Transverse colon (tissue), 4 donors: ENCODE results near the gene ADAM11. TPM values are rescaled to one million over a fixed set of nuclear protein-coding genes. Genes with fewer than 3 reads are reported as not detected.
A peak's percentile ranks its signal among the peaks of the same experiment; 100 is the strongest.
"Not testable (repeated sequence)": the region's sequence is repeated elsewhere in the genome, so short reads cannot be mapped to it uniquely, and the experiment has no call there.

ENCODE experiments used
- DNase-seq: peaks from one replicate; pipeline ENCODE4 v3.0.0-alpha.2; 2019
- H3K27ac ChIP-seq, 4 donors: fragments of 200-600 bp; sonication (generic); 2 replicates each; pipeline ENCODE4 v1.5.1; 2016 to 2018; ENCODE audit warnings: inconsistent platforms in 4 of 4
- H3K27me3 ChIP-seq: fragments of 200-600 bp; sonication (generic); 2 replicates; pipeline ENCODE4 v1.5.1; 2017; ENCODE audit warnings: inconsistent platforms
- H3K36me3 ChIP-seq, 4 donors: fragments of 200-600 bp; sonication (generic); 2 replicates each; pipeline ENCODE4 v1.5.1; 2017 to 2019; ENCODE audit warnings: inconsistent platforms in 4 of 4
- H3K4me1 ChIP-seq, 4 donors: fragments of 200-600 bp; sonication (generic); 2 replicates each; pipeline ENCODE4 v1.5.1; 2017 to 2020; ENCODE audit warnings: inconsistent platforms in 4 of 4
- H3K4me3 ChIP-seq, 4 donors: fragments of 200-600 bp; sonication (generic); 1 replicate in 1 of 4; 2 replicates in 3 of 4; pipeline versions ENCODE4 v1.5.1 to v1.6.1; 2017 to 2019; ENCODE audit warnings: inconsistent platforms in 4 of 4
- H3K9me3 ChIP-seq, 2 donors: fragments of 200-600 bp; sonication (generic); 2 replicates each; pipeline ENCODE4 v1.5.1; 2017 to 2019; ENCODE audit warnings: inconsistent platforms in 2 of 2
- CTCF ChIP-seq, 5 experiments: fragments of 200-600 bp in 3 of 5; fragments of 450-650 bp in 2 of 5; sonication (generic) in 3 of 5; IDR thresholded peaks; 1 replicate in 2 of 5; 2 replicates in 3 of 5; pipeline ENCODE4 v1.5.1; 2016 to 2017; ENCODE audit warnings: antibody characterized with exemption in 5 of 5, inconsistent platforms in 3 of 5, mild to moderate bottlenecking in 2 of 5, moderate library complexity in 1 of 5
- EP300 ChIP-seq: sonication (generic); formaldehyde crosslinking; IDR thresholded peaks from one replicate; pipeline ENCODE4 v1.6.1; 2017; ENCODE audit warnings: antibody characterized with exemption, low read depth
- POLR2A ChIP-seq: fragments of 450-650 bp; IDR thresholded peaks from one replicate; pipeline ENCODE4 v1.6.1; 2016; ENCODE audit warnings: antibody characterized with exemption, mild to moderate bottlenecking, moderate library complexity
- POLR2AphosphoS5 ChIP-seq, 3 donors: sonication (generic); formaldehyde crosslinking; IDR thresholded peaks; one replicate each; pipeline ENCODE4 v1.6.1; 2016; ENCODE audit warnings: antibody characterized with exemption in 3 of 3
- WGBS, 2 donors: methylation state at CpG; one replicate each; pipeline ENCODE4 v1.1.5; 2018; ENCODE audit warnings: low coverage in 1 of 2; 5-methylcytosine and 5-hydroxymethylcytosine counted together
- in situ Hi-C, 4 donors: fragments of 200-750 bp; cut with MboI; loops; one replicate each; pipeline versions ENCODE4 v1.15.0 to v1.15.1; 2017; ENCODE audit warnings: low sequenced_read_pairs in 3 of 4, low pct_ligation_motif_present in 1 of 4, low pct_unique_long_range_greater_than_20kb in 1 of 4
- intact Hi-C: fragments of 100-400 bp; cut with DNase I; formaldehyde crosslinking; loops from one replicate; pipeline ENCODE4 v1.15.1; 2023; ENCODE audit warnings: low total_unique reads
- total RNA-seq, 4 donors: library from RNA; depleted of rRNA; stranded (reverse); fragments of >200 nt; gene quantifications; one replicate each; pipeline ENCODE4 v1.1.0, GENCODE V29; 2016

ADAM11 gene
- total RNA-seq, 4 donors from 2014 or later: 0.37 to 2.0 (median 0.72) TPM

DNA sequence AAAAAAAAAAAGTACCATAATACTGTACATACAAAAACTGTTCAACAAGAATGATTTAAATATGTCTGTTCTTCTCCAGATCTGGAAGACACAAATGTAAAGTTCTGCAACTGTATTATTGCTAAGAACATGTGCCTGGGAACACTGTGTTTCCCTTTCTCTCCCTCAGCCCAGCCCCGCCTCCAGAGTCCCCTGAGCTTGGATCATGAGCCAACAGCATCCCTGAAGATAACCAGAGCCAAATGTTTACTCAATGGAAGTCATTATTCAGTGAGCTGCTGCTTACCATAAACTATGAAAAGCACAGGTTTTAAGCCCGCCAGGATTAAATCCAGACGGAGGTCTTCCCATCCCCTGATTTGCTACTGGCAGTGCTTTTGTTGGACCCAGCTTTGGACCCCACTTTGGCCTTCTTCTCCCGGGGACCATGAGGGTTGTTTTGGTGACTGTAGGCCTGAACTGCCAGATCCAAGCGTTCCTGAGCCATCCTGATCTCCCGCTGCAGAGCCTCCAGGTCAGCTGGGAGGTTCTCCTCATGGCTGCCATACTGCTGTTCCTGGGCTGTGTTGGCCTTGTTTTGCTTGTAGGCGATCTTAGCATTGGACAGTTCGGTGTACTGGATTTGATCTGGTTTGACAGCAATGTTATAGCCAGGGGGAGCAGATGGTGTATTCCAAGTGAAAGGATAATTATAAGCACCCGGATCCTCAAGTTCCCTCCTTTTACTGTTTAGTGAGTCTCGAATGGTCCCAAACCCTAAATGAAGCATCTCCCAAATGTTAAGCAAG, 45.7 kb downstream of the ADAM11 start:
- Histone ChIP-seq H3K27me3 (peaks cover 6% of the 10 kb centered on the region), H3K9me3 (no peaks in the 10 kb centered on the region), H3K4me1 (peaks cover 0 to 27% (median 2%) of the 10 kb centered on the region in 4 donors), H3K4me3 (no peak overlapping the region), H3K27ac (peak overlapping the region; percentile 67 to 85 (median 78)), H3K36me3 (no peaks in the 10 kb centered on the region)
- in situ Hi-C loops (no loop called here), intact Hi-C loops (no loop called here)
- WGBS, 2 donors: 77% methylated on average over 8 of the region's 10 CpGs; no CpG with 5 or more reads in 1 of the 2 donors
- peak; percentile 71 to 77 (median 74) for TF ChIP-seq POLR2AphosphoS5 (IDR thresholded peaks at IDR 0.05)
- no peak for TF ChIP-seq POLR2A
- peak; percentile 72 for TF ChIP-seq EP300
- no peak for TF ChIP-seq CTCF (IDR thresholded peaks at IDR 0.05)
- peak; percentile 45 for DNase-seq

DNA sequence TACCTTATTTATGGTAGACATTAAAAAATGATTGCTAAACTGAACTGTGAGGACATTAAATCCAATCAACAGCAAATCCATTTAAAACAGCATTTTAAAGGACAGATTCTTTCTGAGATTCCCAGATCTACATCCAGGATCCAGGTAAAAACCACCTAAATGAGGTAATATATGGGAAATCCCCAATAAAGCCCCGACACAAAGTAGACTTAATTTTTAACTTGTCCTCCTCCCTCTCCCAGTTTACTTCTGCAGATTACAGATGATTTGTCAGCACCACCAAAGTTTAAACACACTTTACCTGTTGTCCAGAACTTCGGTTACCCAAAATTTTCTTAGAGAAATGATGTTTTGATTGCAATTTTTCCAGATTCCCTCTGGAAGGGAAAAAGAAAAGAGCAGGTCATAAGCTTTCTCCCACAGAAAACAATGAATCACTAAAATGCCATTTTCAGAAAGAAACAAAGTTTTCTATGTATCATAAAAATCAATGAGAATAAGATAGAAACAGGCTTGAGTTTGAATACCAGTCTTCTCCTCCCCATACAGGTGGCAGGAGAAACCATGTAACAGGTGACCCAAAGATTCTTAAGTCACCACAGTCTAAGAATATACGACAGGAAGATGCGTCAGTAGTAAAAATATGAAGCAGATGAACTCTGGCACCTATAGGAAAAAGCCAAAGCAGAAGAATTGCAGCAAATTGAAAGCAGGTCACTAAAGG, 48.5 kb downstream of the ADAM11 start:
- Histone ChIP-seq H3K36me3 (no peaks in the 10 kb centered on the region), H3K9me3 (no peaks in the 10 kb centered on the region), H3K27me3 (peaks cover 6% of the 10 kb centered on the region), H3K4me3 (no peak overlapping the region), H3K27ac (peak overlapping the region; percentile 60 to 85 (median 76)), H3K4me1 (peaks cover 0 to 27% (median 4%) of the 10 kb centered on the region in 4 donors)
- intact Hi-C loops (no loop called here), in situ Hi-C loops (no loop called here)
- DNase-seq: no peak
- TF ChIP-seq POLR2AphosphoS5 (IDR thresholded peaks at IDR 0.05) (no peak), POLR2A (no peak), EP300 (no peak), CTCF (IDR thresholded peaks at IDR 0.05) (no peak)
- 33 to 51% methylated on average over 3 to 4 of the region's 4 CpGs for WGBS, 2 donors

- no peaks in the 10 kb centered on the region for H3K9me3 ChIP-seq
- peaks cover 6% of the 10 kb centered on the region for H3K27me3 ChIP-seq
- 49 to 56% methylated on average over 1 to 3 of the region's 3 CpGs for WGBS, 2 donors
- intact Hi-C loops: no loop called here
- no peak for DNase-seq
- no peaks in the 10 kb centered on the region for H3K36me3 ChIP-seq
- in situ Hi-C loops: no loop called here
- peak overlapping the region; percentile 60 to 85 (median 76) for H3K27ac ChIP-seq
- TF ChIP-seq CTCF (IDR thresholded peaks at IDR 0.05): no peak
- TF ChIP-seq EP300: no peak
- TF ChIP-seq POLR2A: no peak
- TF ChIP-seq POLR2AphosphoS5 (IDR thresholded peaks at IDR 0.05): no peak
- H3K4me3 ChIP-seq: no peak overlapping the region
- peaks cover 0 to 26% (median 3%) of the 10 kb centered on the region in 4 donors for H3K4me1 ChIP-seq
These were observed 49.0 kb downstream of the ADAM11 start for GRCh38 chr17:44807817-44808155.

GRCh38 chr17:44808156-44808555, 49.4 kb downstream of the ADAM11 start:
- no peak for DNase-seq
- Histone ChIP-seq H3K36me3 (no peaks in the 10 kb centered on the region), H3K27ac (peak overlapping the region; percentile 60 to 85 (median 76)), H3K4me3 (no peak overlapping the region), H3K4me1 (peaks cover 0 to 22% (median 1%) of the 10 kb centered on the region in 4 donors), H3K27me3 (peaks cover 6% of the 10 kb centered on the region), H3K9me3 (no peaks in the 10 kb centered on the region)
- TF ChIP-seq EP300 (no peak), CTCF (IDR thresholded peaks at IDR 0.05) (no peak)
- intact Hi-C loops (no loop called here), in situ Hi-C loops (no loop called here)
- 52 to 91% methylated on average over 3 to 4 of the region's 4 CpGs for WGBS, 2 donors

DNA sequence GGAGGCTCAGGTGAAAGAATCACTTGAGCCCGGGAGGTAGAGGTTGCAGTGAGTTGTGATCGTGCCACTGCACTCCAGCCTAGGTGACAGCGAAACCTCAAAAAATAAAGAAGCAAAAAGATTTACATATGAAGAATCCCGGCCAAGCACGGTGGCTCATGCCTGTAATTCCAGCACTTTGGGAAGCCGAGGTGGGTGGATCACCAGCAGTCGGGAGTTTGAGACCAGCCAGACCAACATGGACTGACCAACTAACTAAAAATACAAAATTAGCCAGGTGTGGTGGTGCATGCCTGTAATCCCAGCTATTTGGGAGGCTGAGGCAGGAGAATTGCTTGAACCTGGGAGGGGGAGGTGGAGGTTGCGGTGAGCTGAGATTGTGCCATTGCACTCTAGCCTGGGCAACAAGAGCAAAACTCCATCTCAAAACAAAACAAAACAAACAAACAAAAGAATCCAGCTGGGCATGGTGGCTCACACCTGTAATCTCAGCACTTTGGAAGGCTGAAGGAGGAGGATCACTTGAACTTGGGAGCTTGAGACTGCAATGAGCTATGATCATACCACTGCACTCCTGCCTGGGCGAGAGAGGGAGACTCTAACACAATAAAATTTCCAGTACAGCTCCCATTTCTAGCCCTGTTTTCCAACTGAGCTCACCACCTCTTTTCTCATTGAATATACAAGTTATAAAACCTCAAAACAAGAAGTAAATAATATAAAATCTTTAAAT, 50.0 kb downstream of the ADAM11 start:
- H3K4me3 ChIP-seq, H3K9me3 ChIP-seq, in situ Hi-C loops, H3K27me3 ChIP-seq, DNase-seq, intact Hi-C loops, H3K36me3 ChIP-seq: not testable (repeated sequence)
- peak overlapping the region in 3 of 4 donors; percentile 71 to 85 (median 82) for H3K27ac ChIP-seq
- H3K4me1 ChIP-seq: peaks cover 0 to 17% (median 1%) of the 10 kb centered on the region in 4 donors
- WGBS, 2 donors: 77 to 79% methylated on average over 3 to 9 of the region's 9 CpGs
